Right renal cortex interstitium (tissue), 3 donors: ENCODE data around the gene TMEM192. TPM values are rescaled to one million over a fixed set of nuclear protein-coding genes. Genes with fewer than 3 reads are reported as not detected.

ENCODE experiments used
- polyA plus RNA-seq, 3 donors: library from polyadenylated mRNA; unstranded; fragments of 120-200 nt; gene quantifications; one replicate each; pipeline ENCODE4 v1.2.1, GENCODE V29; 2013; ENCODE audit not compliant: insufficient read length in 3 of 3

The TMEM192 gene
- polyA plus RNA-seq, 3 donors, result 33.7 to 39.0 (median 35.8) TPM

Other genes starting within 250 kb of the TMEM192 start
- gene APELA, start 235.7 kb downstream of the TMEM192 start, polyA plus RNA-seq, result 10 to 100 TPM; 10.7 to 13.6 (median 11.8) TPM
- 1 to 10 TPM; 2.2 to 4.3 (median 3.8) TPM for gene TRIM61, start 135.2 kb downstream of the TMEM192 start, polyA plus RNA-seq
- gene TRIM60, start 80.9 kb downstream of the TMEM192 start, polyA plus RNA-seq, result under 1 TPM in 2 of 3 donors, not detected in 1; 0.07 to 0.11 TPM
- gene TRIM75, start 59.0 kb downstream of the TMEM192 start, polyA plus RNA-seq, result not detected
- 10 to 100 TPM; 24.8 to 26.9 (median 25.8) TPM for gene KLHL2, start 94.7 kb upstream of the TMEM192 start, polyA plus RNA-seq
- 10 to 100 TPM; 64.5 to 79.5 (median 68.0) TPM for gene MSMO1, start 214.8 kb upstream of the TMEM192 start, polyA plus RNA-seq